Suprapubic skin (tissue), 4 donors: Measurements from ENCODE around the gene PUM1. TPM values are rescaled to one million over a fixed set of nuclear protein-coding genes. Genes with fewer than 3 reads are reported as not detected.

ENCODE experiments used
- DNase-seq, 2 donors: peaks; one replicate each; pipeline ENCODE4 v3.0.0-alpha.2; 2019; ENCODE audit warnings: low spot score in 2 of 2
- H3K27ac ChIP-seq: fragments of 200-600 bp; sonication (generic); one replicate; pipeline ENCODE4 v1.5.1; 2019
- H3K27me3 ChIP-seq: fragments of 200-600 bp; sonication (generic); one replicate; pipeline ENCODE4 v1.5.1; 2019
- H3K36me3 ChIP-seq: fragments of 200-600 bp; sonication (generic); one replicate; pipeline ENCODE4 v1.5.1; 2019
- H3K4me1 ChIP-seq: fragments of 200-600 bp; sonication (generic); one replicate; pipeline ENCODE4 v1.5.1; 2019
- H3K4me3 ChIP-seq: fragments of 200-600 bp; sonication (generic); one replicate; pipeline ENCODE4 v1.5.1; 2019; ENCODE audit warnings: mild to moderate bottlenecking
- H3K9me3 ChIP-seq: fragments of 200-600 bp; sonication (generic); one replicate; pipeline ENCODE4 v1.5.1; 2019
- CTCF ChIP-seq, 2 donors: fragments of 200-600 bp in 1 of 2; fragments of 450-650 bp in 1 of 2; sonication (generic) in 1 of 2; IDR thresholded peaks; one replicate each; pipeline ENCODE4 v1.5.1; 2016 to 2019; ENCODE audit warnings: antibody characterized with exemption in 2 of 2, mild to moderate bottlenecking in 1 of 2, moderate library complexity in 1 of 2
- EP300 ChIP-seq: sonication (generic); formaldehyde crosslinking; IDR thresholded peaks from one replicate; pipeline ENCODE4 v1.6.1; 2017; ENCODE audit warnings: antibody characterized with exemption
- POLR2A ChIP-seq, 2 donors: fragments of 450-650 bp; IDR thresholded peaks; one replicate each; pipeline ENCODE4 v1.6.1; 2017; ENCODE audit warnings: antibody characterized with exemption in 2 of 2, mild to moderate bottlenecking in 2 of 2, moderate library complexity in 2 of 2
- POLR2AphosphoS5 ChIP-seq, 3 donors: sonication (generic); formaldehyde crosslinking; IDR thresholded peaks; one replicate each; pipeline ENCODE4 v1.6.1; 2017; ENCODE audit warnings: antibody characterized with exemption in 3 of 3
- WGBS: methylation state at CpG from one replicate; pipeline ENCODE4 v1.1.5; 2018; 5-methylcytosine and 5-hydroxymethylcytosine counted together
- total RNA-seq, 4 donors: library from RNA; depleted of rRNA; stranded (reverse); fragments of >200 nt; gene quantifications; one replicate each; pipeline ENCODE4 v1.1.0, GENCODE V29; 2016

PUM1 gene
- total RNA-seq, 4 donors from 2014 or later, result 100 to 132 (median 110) TPM

- DNase-seq, result peak in 1 of 2 donors; percentile 64
- Histone ChIP-seq H3K27ac (no peak overlapping the region), H3K36me3 (no peaks in the 10 kb centered on the region), H3K9me3 (no peaks in the 10 kb centered on the region), H3K4me1 (peaks cover 34% of the 10 kb centered on the region), H3K4me3 (peak overlapping the region; percentile 60), H3K27me3 (no peaks in the 10 kb centered on the region)
- WGBS, result 73% methylated on average over 3 of the region's 47 CpGs
- TF ChIP-seq POLR2A (IDR thresholded peaks at IDR 0.05) (no peak), POLR2AphosphoS5 (IDR thresholded peaks at IDR 0.05) (no peak), CTCF (IDR thresholded peaks at IDR 0.05) (no peak), EP300 (no peak)
Measured at GRCh38 chr1:30907481-30908315, 157.8 kb downstream of the PUM1 start.

GRCh38 chr1:30906631-30907441 lies 158.7 kb downstream of the PUM1 start:
- Histone ChIP-seq H3K27ac (no peak overlapping the region), H3K4me1 (peaks cover 40% of the 10 kb centered on the region), H3K4me3 (peak overlapping the region; percentile 60), H3K36me3 (no peaks in the 10 kb centered on the region), H3K9me3 (no peaks in the 10 kb centered on the region), H3K27me3 (no peaks in the 10 kb centered on the region)
- TF ChIP-seq POLR2A (IDR thresholded peaks at IDR 0.05), result no peak
- no peak for TF ChIP-seq EP300
- TF ChIP-seq CTCF (IDR thresholded peaks at IDR 0.05), result no peak
- no peak for TF ChIP-seq POLR2AphosphoS5 (IDR thresholded peaks at IDR 0.05)
- DNase-seq, result peak in 1 of 2 donors; percentile 55
- 85% methylated on average over 5 of the region's 9 CpGs for WGBS

GRCh38 chr1:30905916-30906620 lies 159.4 kb downstream of the PUM1 start:
- TF ChIP-seq EP300 (no peak), POLR2A (IDR thresholded peaks at IDR 0.05) (no peak), CTCF (IDR thresholded peaks at IDR 0.05) (no peak), POLR2AphosphoS5 (IDR thresholded peaks at IDR 0.05) (no peak)
- H3K36me3 ChIP-seq, result no peaks in the 10 kb centered on the region
- peak in 1 of 2 donors; percentile 56 for DNase-seq
- no peak overlapping the region for H3K27ac ChIP-seq
- WGBS, result 64% methylated on average over 8 of the region's 9 CpGs
- H3K4me3 ChIP-seq, result no peak overlapping the region
- H3K4me1 ChIP-seq, result peaks cover 38% of the 10 kb centered on the region
- no peaks in the 10 kb centered on the region for H3K27me3 ChIP-seq
- H3K9me3 ChIP-seq, result no peaks in the 10 kb centered on the region

- no peak overlapping the region for H3K27ac ChIP-seq
Measured at GRCh38 chr1:30905403-30905802, 160.1 kb downstream of the PUM1 start.

More at GRCh38 chr1:30905403-30905802, 160.1 kb downstream of the PUM1 start:
- no peaks in the 10 kb centered on the region for H3K27me3 ChIP-seq
- H3K4me3 ChIP-seq, result no peak overlapping the region
- H3K36me3 ChIP-seq, result no peaks in the 10 kb centered on the region
- WGBS, result 86% methylated on average over 1 of the region's 1 CpG
- DNase-seq, result peak in 1 of 2 donors; percentile 2
- TF ChIP-seq EP300 (no peak), CTCF (IDR thresholded peaks at IDR 0.05) (no peak)
- H3K4me1 ChIP-seq, result peaks cover 33% of the 10 kb centered on the region
- H3K9me3 ChIP-seq, result no peaks in the 10 kb centered on the region
